Astrocyte (in vitro differentiated cells and primary cell): ENCODE results near the gene ZNF775. TPM values are rescaled to one million over a fixed set of nuclear protein-coding genes. Genes with fewer than 3 reads are reported as not detected.

Experiments used
- DNase-seq: peaks from one replicate; pipeline ENCODE4 v3.0.0-alpha.2; 2010; ENCODE audit warnings: low read depth
- FAIRE-seq: peaks from 2 replicates; lab custom pipeline; 2011; peaks lifted over from hg19 to GRCh38; lab: Jason Lieb, UNC
- H2AFZ ChIP-seq: 2 replicates; pipeline ENCODE4 v1.6.0; 2012; ENCODE audit warnings: low read depth, low read length, inconsistent platforms
- H3K27ac ChIP-seq: 2 replicates; pipeline ENCODE4 v1.5.1; 2011; ENCODE audit warnings: low read depth, low read length, inconsistent platforms
- H3K27me3 ChIP-seq: 2 replicates; pipeline ENCODE4 v1.6.0; 2011; ENCODE audit warnings: low read length, inconsistent platforms; ENCODE audit not compliant: insufficient read depth
- H3K36me3 ChIP-seq: 2 replicates; pipeline ENCODE4 v1.5.1; 2011; ENCODE audit warnings: low read length, inconsistent platforms; ENCODE audit not compliant: insufficient read depth
- H3K4me1 ChIP-seq: 2 replicates; pipeline ENCODE4 v1.5.1; 2011; ENCODE audit warnings: low read length, inconsistent platforms; ENCODE audit not compliant: insufficient read depth
- H3K4me2 ChIP-seq: 2 replicates; pipeline ENCODE4 v1.6.0; 2012; ENCODE audit warnings: low read length, inconsistent platforms
- H3K4me3 ChIP-seq: 2 replicates; pipeline ENCODE4 v1.5.1; 2011; ENCODE audit warnings: low read depth, mild to moderate bottlenecking, low read length, inconsistent platforms; ENCODE audit not compliant: insufficient read depth
- H3K79me2 ChIP-seq: 2 replicates; pipeline ENCODE4 v1.6.0; 2012; ENCODE audit warnings: mild to moderate bottlenecking, low read length, inconsistent platforms; ENCODE audit not compliant: insufficient read depth
- H3K9ac ChIP-seq: 2 replicates; pipeline ENCODE4 v1.6.0; 2012; ENCODE audit warnings: mild to moderate bottlenecking, low read length, inconsistent platforms
- H3K9me3 ChIP-seq: 2 replicates; pipeline ENCODE4 v1.5.1; 2012; ENCODE audit warnings: low read depth, mild to moderate bottlenecking, low read length, inconsistent platforms; ENCODE audit not compliant: insufficient read depth
- H4K20me1 ChIP-seq: 2 replicates; pipeline ENCODE4 v1.6.0; 2012; ENCODE audit warnings: low read length, inconsistent platforms; ENCODE audit not compliant: insufficient read depth
- H3K27ac Mint-ChIP-seq: one replicate; pipeline ENCODE4 v1.8.0; 2021; ENCODE audit warnings: mild to moderate bottlenecking, mixed read lengths; ENCODE audit not compliant: unreplicated experiment
- H3K27me3 Mint-ChIP-seq: one replicate; pipeline ENCODE4 v1.8.0; 2021; ENCODE audit warnings: low read depth, mixed read lengths; ENCODE audit not compliant: unreplicated experiment
- H3K36me3 Mint-ChIP-seq: one replicate; pipeline ENCODE4 v1.8.0; 2021; ENCODE audit warnings: low read depth, mixed read lengths; ENCODE audit not compliant: unreplicated experiment
- H3K4me1 Mint-ChIP-seq: one replicate; pipeline ENCODE4 v1.8.0; 2021; ENCODE audit warnings: low read depth, mixed read lengths; ENCODE audit not compliant: unreplicated experiment
- H3K4me3 Mint-ChIP-seq: one replicate; pipeline ENCODE4 v1.8.0; 2021; ENCODE audit warnings: mild to moderate bottlenecking, moderate library complexity, mixed read lengths; ENCODE audit not compliant: unreplicated experiment
- H3K9me3 Mint-ChIP-seq: one replicate; pipeline ENCODE4 v1.8.0; 2021; ENCODE audit warnings: mild to moderate bottlenecking, mixed read lengths; ENCODE audit not compliant: unreplicated experiment
- CTCF ChIP-seq: IDR thresholded peaks from 2 replicates; pipeline ENCODE4 v1.5.1; 2011; ENCODE audit warnings: low read depth, mild to moderate bottlenecking, inconsistent platforms, low read length, moderate library complexity; ENCODE audit not compliant: insufficient read depth
- EZH2 ChIP-seq: IDR thresholded peaks from 2 replicates; pipeline ENCODE4 v1.6.1; 2012; ENCODE audit warnings: mild to moderate bottlenecking, low read length, inconsistent platforms; ENCODE audit not compliant: insufficient read depth
- total RNA-seq: library from RNA; stranded (reverse); gene quantifications from 2 replicates; pipeline ENCODE4 v1.2.1, GENCODE V29; 2021

The ZNF775 gene
- total RNA-seq, 1 donor from 2014 or later, result 6.5 TPM

- TF ChIP-seq CTCF (no peak), EZH2 (no peak)
- Histone ChIP-seq H3K4me1 (peaks cover 29% of the 10 kb centered on the region), H3K9me3 (no peaks in the 10 kb centered on the region), H3K79me2 (peaks cover 42% of the 10 kb centered on the region), H3K36me3 (peaks cover 6% of the 10 kb centered on the region), H2AFZ (no peak overlapping the region), H3K4me2 (no peak overlapping the region), H3K27ac (no peak overlapping the region), H4K20me1 (peaks cover 18% of the 10 kb centered on the region), H3K4me3 (no peak overlapping the region), H3K9ac (no peak overlapping the region), H3K27me3 (no peaks in the 10 kb centered on the region)
- peaks cover 9% of the 10 kb centered on the region for H3K36me3 Mint-ChIP-seq
- H3K27me3 Mint-ChIP-seq, result no peaks in the 10 kb centered on the region
- no peak for FAIRE-seq
- no peak for DNase-seq
- H3K27ac Mint-ChIP-seq, result no peak overlapping the region
- H3K4me3 Mint-ChIP-seq, result no peak overlapping the region
- H3K4me1 Mint-ChIP-seq, result peaks cover 26% of the 10 kb centered on the region
- no peaks in the 10 kb centered on the region for H3K9me3 Mint-ChIP-seq
These were observed 6.7 kb upstream of the ZNF775 start for GRCh38 chr7:150372271-150373048.

- H2AFZ ChIP-seq, result no peak overlapping the region
- TF ChIP-seq EZH2, result no peak
- no peak for TF ChIP-seq CTCF
- peaks cover 18% of the 10 kb centered on the region for H4K20me1 ChIP-seq
- no peaks in the 10 kb centered on the region for H3K27me3 ChIP-seq
- Mint-ChIP-seq H3K36me3 (peaks cover 9% of the 10 kb centered on the region), H3K27me3 (no peaks in the 10 kb centered on the region), H3K4me1 (peaks cover 30% of the 10 kb centered on the region), H3K27ac (no peak overlapping the region), H3K9me3 (no peaks in the 10 kb centered on the region), H3K4me3 (peak overlapping the region; percentile 34)
- no peak overlapping the region for H3K4me3 ChIP-seq
- DNase-seq, result no peak
- peaks cover 42% of the 10 kb centered on the region for H3K79me2 ChIP-seq
- H3K4me1 ChIP-seq, result peaks cover 27% of the 10 kb centered on the region
- H3K4me2 ChIP-seq, result no peak overlapping the region
- H3K27ac ChIP-seq, result no peak overlapping the region
- no peaks in the 10 kb centered on the region for H3K9me3 ChIP-seq
- H3K9ac ChIP-seq, result no peak overlapping the region
- peaks cover 6% of the 10 kb centered on the region for H3K36me3 ChIP-seq
- no peak for FAIRE-seq
These were observed 5.9 kb upstream of the ZNF775 start for GRCh38 chr7:150373049-150373801.
